HUES6 (cell line): ENCODE measurements around the gene SGF29.
"Not testable (repeated sequence)": the region's sequence is repeated elsewhere in the genome, so short reads cannot be mapped to it uniquely, and the experiment has no call there.

Experiments used
- H3K27ac ChIP-seq: 2 replicates; pipeline ENCODE4 v1.7.0; 2013; ENCODE audit warnings: low read depth, mild to moderate bottlenecking, low read length, inconsistent platforms
- H3K27me3 ChIP-seq: 2 replicates; pipeline ENCODE4 v1.6.1; 2013; ENCODE audit warnings: low read length; ENCODE audit not compliant: control insufficient read depth, insufficient read depth
- H3K36me3 ChIP-seq: 2 replicates; pipeline ENCODE4 v1.6.1; 2013; ENCODE audit warnings: low read length; ENCODE audit not compliant: control insufficient read depth, insufficient read depth
- H3K4me1 ChIP-seq: 2 replicates; pipeline ENCODE4 v1.6.1; 2013; ENCODE audit warnings: low read length; ENCODE audit not compliant: control insufficient read depth, insufficient read depth
- H3K4me3 ChIP-seq: 2 replicates; pipeline ENCODE4 v1.5.1; 2013; ENCODE audit warnings: low read depth, low read length
- H3K9ac ChIP-seq: one replicate; pipeline ENCODE4 v1.6.1; 2013; ENCODE audit warnings: mild to moderate bottlenecking, low read length
- H3K9me3 ChIP-seq: 2 replicates; pipeline ENCODE4 v1.6.1; 2013; ENCODE audit warnings: low read depth, low read length; ENCODE audit not compliant: control insufficient read depth, insufficient read depth

SGF29 gene

GRCh38 chr16:28549301-28549899 is 4.3 kb upstream of the SGF29 start:
- no peaks in the 10 kb centered on the region for H3K27me3 ChIP-seq
- no peaks in the 10 kb centered on the region for H3K9me3 ChIP-seq
- no peak overlapping the region for H3K27ac ChIP-seq
- H3K36me3 ChIP-seq: no peaks in the 10 kb centered on the region
- H3K4me3 ChIP-seq: no peak overlapping the region
- H3K9ac ChIP-seq: no peak overlapping the region
- peaks cover under 1% of the 10 kb centered on the region; the same call in 1 of the 2 replicates for H3K4me1 ChIP-seq

GRCh38 chr16:28554634-28555423 is 1.1 kb downstream of the SGF29 start:
- Histone ChIP-seq H3K4me1 (peaks cover 4% of the 10 kb centered on the region; the same call in 1 of the 2 replicates), H3K27me3 (no peaks in the 10 kb centered on the region), H3K9me3 (no peaks in the 10 kb centered on the region), H3K27ac (no peak overlapping the region), H3K4me3 (peak overlapping the region; percentile 47), H3K9ac (no peak overlapping the region), H3K36me3 (peaks cover 6% of the 10 kb centered on the region; the same call in 1 of the 2 replicates)

GRCh38 chr16:28555561-28555960 is 1.8 kb downstream of the SGF29 start:
- H3K36me3 ChIP-seq: peaks cover 7% of the 10 kb centered on the region; the same call in 1 of the 2 replicates
- no peaks in the 10 kb centered on the region for H3K9me3 ChIP-seq
- H3K4me1 ChIP-seq: peaks cover 4% of the 10 kb centered on the region; the same call in 1 of the 2 replicates
- no peak overlapping the region for H3K9ac ChIP-seq
- H3K27me3 ChIP-seq: no peaks in the 10 kb centered on the region
- H3K27ac ChIP-seq: no peak overlapping the region
- no peak overlapping the region for H3K4me3 ChIP-seq

- no peak overlapping the region for H3K9ac ChIP-seq
- no peak overlapping the region for H3K4me3 ChIP-seq
- no peaks in the 10 kb centered on the region for H3K27me3 ChIP-seq
- H3K27ac ChIP-seq: no peak overlapping the region
- H3K9me3 ChIP-seq: no peaks in the 10 kb centered on the region
- H3K36me3 ChIP-seq: peaks cover 7% of the 10 kb centered on the region; the same call in 1 of the 2 replicates
- peaks cover 4% of the 10 kb centered on the region; the same call in 1 of the 2 replicates for H3K4me1 ChIP-seq
These were observed 3.2 kb downstream of the SGF29 start for GRCh38 chr16:28556914-28557320.

- Histone ChIP-seq H3K27me3 (no peaks in the 10 kb centered on the region), H3K9me3 (no peaks in the 10 kb centered on the region), H3K4me3 (no peak overlapping the region), H3K36me3 (peaks cover 7% of the 10 kb centered on the region; the same call in 1 of the 2 replicates), H3K4me1 (peaks cover 4% of the 10 kb centered on the region; the same call in 1 of the 2 replicates), H3K27ac (no peak overlapping the region), H3K9ac (no peak overlapping the region)
These were observed 4.7 kb downstream of the SGF29 start for GRCh38 chr16:28558456-28558855.

GRCh38 chr16:28561557-28562187 is 8.0 kb downstream of the SGF29 start:
- Histone ChIP-seq H3K4me1 (no peaks in the 10 kb centered on the region; the same call in 1 of the 2 replicates), H3K9ac (no peak overlapping the region), H3K36me3 (peaks cover 7% of the 10 kb centered on the region; the same call in 1 of the 2 replicates), H3K27ac (no peak overlapping the region), H3K9me3 (peaks cover 2% of the 10 kb centered on the region), H3K4me3 (no peak overlapping the region), H3K27me3 (no peaks in the 10 kb centered on the region)

- H3K4me1 ChIP-seq: no peaks in the 10 kb centered on the region; the same call in 1 of the 2 replicates
- H3K9me3 ChIP-seq: peaks cover 6% of the 10 kb centered on the region
- no peaks in the 10 kb centered on the region for H3K27me3 ChIP-seq
- no peak overlapping the region for H3K9ac ChIP-seq
- no peak overlapping the region for H3K4me3 ChIP-seq
- peaks cover 7% of the 10 kb centered on the region; the same call in 1 of the 2 replicates for H3K36me3 ChIP-seq
- no peak overlapping the region for H3K27ac ChIP-seq
These were observed 8.5 kb downstream of the SGF29 start for GRCh38 chr16:28562199-28562598.

- Histone ChIP-seq H3K9me3 (peaks cover 12% of the 10 kb centered on the region), H3K27me3 (no peaks in the 10 kb centered on the region), H3K4me1 (no peaks in the 10 kb centered on the region; the same call in 1 of the 2 replicates), H3K9ac (no peak overlapping the region), H3K4me3 (no peak overlapping the region), H3K36me3 (peaks cover 3% of the 10 kb centered on the region; the same call in 1 of the 2 replicates), H3K27ac (no peak overlapping the region)
These were observed 9.5 kb downstream of the SGF29 start for GRCh38 chr16:28563218-28563617.

GRCh38 chr16:28566233-28566925 is 12.7 kb downstream of the SGF29 start:
- peaks cover 12% of the 10 kb centered on the region for H3K9me3 ChIP-seq
- not testable (repeated sequence) for H3K27ac ChIP-seq, H3K9ac ChIP-seq, H3K27me3 ChIP-seq, H3K4me1 ChIP-seq, H3K4me3 ChIP-seq, H3K36me3 ChIP-seq

GRCh38 chr16:28567292-28567691 is 13.6 kb downstream of the SGF29 start:
- H3K36me3 ChIP-seq: no peaks in the 10 kb centered on the region
- H3K4me1 ChIP-seq: no peaks in the 10 kb centered on the region
- no peak overlapping the region for H3K4me3 ChIP-seq
- H3K9me3 ChIP-seq: peaks cover 12% of the 10 kb centered on the region
- no peak overlapping the region for H3K27ac ChIP-seq
- H3K9ac ChIP-seq: no peak overlapping the region
- H3K27me3 ChIP-seq: no peaks in the 10 kb centered on the region
